ENCODE results near the gene GPATCH8.

DNA sequence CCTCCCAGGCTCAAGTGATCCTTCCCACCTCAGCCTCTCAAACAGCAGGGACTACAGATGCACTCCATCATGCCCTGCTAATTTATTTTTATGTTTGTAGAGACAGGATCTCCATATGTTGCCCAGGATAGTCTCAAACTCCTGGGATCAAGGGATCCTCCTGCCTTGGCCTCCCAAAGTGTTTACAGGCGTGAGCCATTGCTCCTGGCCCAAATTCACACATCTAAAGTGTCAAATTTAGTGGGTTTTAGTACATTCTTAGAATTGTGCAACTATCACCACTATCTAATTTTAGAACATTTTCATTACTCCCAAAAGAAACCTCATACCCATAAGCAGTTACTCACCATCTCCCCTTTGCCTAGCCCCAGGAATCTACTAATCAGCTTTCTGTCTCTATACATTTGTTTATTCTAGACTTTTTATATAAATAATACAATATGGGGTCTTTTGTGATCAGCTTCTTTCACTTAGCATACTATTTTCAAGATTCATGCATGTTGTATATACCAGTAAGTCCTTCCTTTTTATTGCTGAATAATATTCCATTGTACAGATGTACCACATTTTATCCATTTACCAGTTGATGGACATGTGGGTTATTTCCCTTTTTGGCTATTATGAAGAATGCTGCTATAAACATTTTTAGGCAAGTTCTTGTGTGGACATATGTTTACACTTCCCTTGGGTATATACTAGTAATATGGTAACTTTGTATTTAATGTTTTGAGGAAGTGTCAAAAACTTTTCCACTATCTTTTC, 88.6 kb downstream of the GPATCH8 start:
- TF ChIP-seq, protein P1, sequence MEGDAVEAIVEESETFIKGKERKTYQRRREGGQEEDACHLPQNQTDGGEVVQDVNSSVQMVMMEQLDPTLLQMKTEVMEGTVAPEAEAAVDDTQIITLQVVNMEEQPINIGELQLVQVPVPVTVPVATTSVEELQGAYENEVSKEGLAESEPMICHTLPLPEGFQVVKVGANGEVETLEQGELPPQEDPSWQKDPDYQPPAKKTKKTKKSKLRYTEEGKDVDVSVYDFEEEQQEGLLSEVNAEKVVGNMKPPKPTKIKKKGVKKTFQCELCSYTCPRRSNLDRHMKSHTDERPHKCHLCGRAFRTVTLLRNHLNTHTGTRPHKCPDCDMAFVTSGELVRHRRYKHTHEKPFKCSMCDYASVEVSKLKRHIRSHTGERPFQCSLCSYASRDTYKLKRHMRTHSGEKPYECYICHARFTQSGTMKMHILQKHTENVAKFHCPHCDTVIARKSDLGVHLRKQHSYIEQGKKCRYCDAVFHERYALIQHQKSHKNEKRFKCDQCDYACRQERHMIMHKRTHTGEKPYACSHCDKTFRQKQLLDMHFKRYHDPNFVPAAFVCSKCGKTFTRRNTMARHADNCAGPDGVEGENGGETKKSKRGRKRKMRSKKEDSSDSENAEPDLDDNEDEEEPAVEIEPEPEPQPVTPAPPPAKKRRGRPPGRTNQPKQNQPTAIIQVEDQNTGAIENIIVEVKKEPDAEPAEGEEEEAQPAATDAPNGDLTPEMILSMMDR (conservative IDR thresholded peaks at IDR 0.05; ENCODE audit: low read length): no peak
- no peak for TF ChIP-seq EZH2phosphoT487 (IDR thresholded peaks at IDR 0.05; ENCODE audit: borderline replicate concordance)
